CD14-positive monocyte (primary cell): ENCODE data around the gene SEPTIN8. TPM values are rescaled to one million over a fixed set of nuclear protein-coding genes. Genes with fewer than 3 reads are reported as not detected.

ENCODE experiments used
- DNase-seq, 3 donors: peaks; one replicate each; pipeline ENCODE4 v3.0.0-alpha.2; 2011 to 2022
- H2AFZ ChIP-seq: 2 replicates; pipeline ENCODE4 v1.6.0; 2012; ENCODE audit warnings: mild to moderate bottlenecking, low read depth, low read length, inconsistent platforms; ENCODE audit not compliant: insufficient read depth, poor library complexity, severe bottlenecking
- H3K27ac ChIP-seq, 2 donors: 1 replicate in 1 of 2; 2 replicates in 1 of 2; pipeline ENCODE4 v1.5.1; 2012 to 2013; ENCODE audit warnings: low read length in 2 of 2, control low read depth in 1 of 2, inconsistent platforms in 1 of 2, low read depth in 1 of 2, mild to moderate bottlenecking in 1 of 2
- H3K27me3 ChIP-seq, 2 donors: one replicate each; pipeline versions ENCODE4 v1.6.0 to v1.6.1; 2011 to 2013; ENCODE audit warnings: low read length in 2 of 2; ENCODE audit not compliant: control insufficient read depth in 2 of 2, insufficient read depth in 2 of 2
- H3K36me3 ChIP-seq, 2 donors: replicated peaks in 1 of 2; 1 replicate in 1 of 2; 2 replicates in 1 of 2; pipeline versions ENCODE4 v1.5.1 to v1.6.1; 2012 to 2013; ENCODE audit warnings: low read length in 2 of 2, control low read depth in 1 of 2, inconsistent platforms in 1 of 2, mild to moderate bottlenecking in 1 of 2; ENCODE audit not compliant: insufficient read depth in 2 of 2, control insufficient read depth in 1 of 2
- H3K4me1 ChIP-seq, 2 donors: 1 replicate in 1 of 2; 2 replicates in 1 of 2; pipeline versions ENCODE4 v1.5.1 to v1.6.1; 2012 to 2013; ENCODE audit warnings: low read length in 2 of 2, control low read depth in 1 of 2, inconsistent platforms in 1 of 2, mild to moderate bottlenecking in 1 of 2, moderate library complexity in 1 of 2; ENCODE audit not compliant: insufficient read depth in 2 of 2, control insufficient read depth in 1 of 2
- H3K4me2 ChIP-seq: replicated peaks from 2 replicates; pipeline ENCODE3; 2012; ENCODE audit warnings: low read length, moderate library complexity, mild to moderate bottlenecking; ENCODE audit not compliant: poor library complexity, severe bottlenecking; ENCODE audit errors: extremely low read depth
- H3K4me3 ChIP-seq, 3 experiments: fragments of 200-600 bp in 1 of 3; sonication (generic) in 1 of 3; replicated peaks in 1 of 3; 1 replicate in 2 of 3; 2 replicates in 1 of 3; pipeline ENCODE4 v1.5.1; 2011 to 2013; ENCODE audit warnings: low read length in 3 of 3, mild to moderate bottlenecking in 3 of 3, control low read depth in 2 of 3, low read depth in 2 of 3, inconsistent platforms in 1 of 3, moderate library complexity in 1 of 3
- H3K79me2 ChIP-seq: 2 replicates; pipeline ENCODE4 v1.6.0; 2012; ENCODE audit warnings: mild to moderate bottlenecking, control low read depth, inconsistent platforms, low read length, moderate library complexity; ENCODE audit not compliant: insufficient read depth
- H3K9ac ChIP-seq: 2 replicates; pipeline ENCODE4 v1.6.0; 2017; ENCODE audit warnings: low read length, mild to moderate bottlenecking; ENCODE audit not compliant: insufficient read depth, poor library complexity, severe bottlenecking
- H3K9me3 ChIP-seq, 2 donors: replicated peaks in 1 of 2; 1 replicate in 1 of 2; 2 replicates in 1 of 2; pipeline versions ENCODE4 v1.5.1 to v1.6.1; 2012 to 2013; ENCODE audit warnings: low read length in 2 of 2, control low read depth in 1 of 2; ENCODE audit not compliant: control insufficient read depth in 1 of 2, insufficient read depth in 1 of 2
- H4K20me1 ChIP-seq: 2 replicates; pipeline ENCODE4 v1.6.0; 2012; ENCODE audit warnings: mild to moderate bottlenecking, low read length, control low read depth, moderate library complexity; ENCODE audit not compliant: insufficient read depth
- H3K27ac Mint-ChIP-seq, 7 donors: one replicate each; pipeline ENCODE4 v1.8.0; 2020; ENCODE audit warnings: mild to moderate bottlenecking in 7 of 7, mixed read lengths in 7 of 7, moderate library complexity in 6 of 7, inconsistent platforms in 2 of 7
- H3K27me3 Mint-ChIP-seq, 3 donors: one replicate each; pipeline ENCODE4 v1.8.0; 2021 to 2022; ENCODE audit warnings: low read depth in 3 of 3, mild to moderate bottlenecking in 3 of 3, mixed read lengths in 3 of 3, moderate library complexity in 3 of 3, inconsistent platforms in 1 of 3
- H3K36me3 Mint-ChIP-seq, 2 donors: one replicate each; pipeline ENCODE4 v1.8.0; 2020; ENCODE audit warnings: mixed read lengths in 2 of 2, inconsistent platforms in 1 of 2, mild to moderate bottlenecking in 1 of 2
- H3K4me1 Mint-ChIP-seq: one replicate; pipeline ENCODE4 v1.8.0; 2020; ENCODE audit warnings: mild to moderate bottlenecking, mixed read lengths
- H3K4me3 Mint-ChIP-seq, 2 donors: one replicate each; pipeline ENCODE4 v1.8.0; 2020; ENCODE audit warnings: mild to moderate bottlenecking in 2 of 2, mixed read lengths in 2 of 2, moderate library complexity in 1 of 2
- H3K9me3 Mint-ChIP-seq, 7 donors: one replicate each; pipeline ENCODE4 v1.8.0; 2020 to 2022; ENCODE audit warnings: mixed read lengths in 7 of 7, mild to moderate bottlenecking in 6 of 7, moderate library complexity in 6 of 7, inconsistent platforms in 2 of 7
- CTCF ChIP-seq: fragments of 200-600 bp; IDR thresholded peaks from one replicate; pipeline ENCODE4 v1.8.0; 2022; ENCODE audit warnings: antibody characterized with exemption, mild to moderate bottlenecking
- WGBS: methylation state at CpG from one replicate; pipeline ENCODE4 v1.1.5; 2013; ENCODE audit warnings: missing lambda C conversion rate; ENCODE audit not compliant: insufficient coverage; 5-methylcytosine and 5-hydroxymethylcytosine counted together
- intact Hi-C, 2 donors: fragments of 100-400 bp; cut with micrococcal nuclease; formaldehyde crosslinking; loops; one replicate each; pipeline versions ENCODE4 v1.15.0 to v1.15.1; 2023
- polyA plus RNA-seq, 3 donors: library from polyadenylated mRNA; depleted of rRNA in 1 of 3; unstranded in 2 of 3; stranded (reverse) in 1 of 3; fragments of 300-500 nt in 2 of 3; fragments of >200 nt in 1 of 3; fragmentation: Illumina TruSeq in 2 of 3; gene quantifications; 1 replicate in 2 of 3; 2 replicates in 1 of 3; pipeline ENCODE4 v1.2.3, GENCODE V29; 2012 to 2021

The SEPTIN8 gene
- polyA plus RNA-seq, 3 donors: 0.36 to 5.0 (median 0.54) TPM

GRCh38 chr5:132797651-132798050, 20.6 kb upstream of the SEPTIN8 start:
- no peaks in the 10 kb centered on the region for H3K9me3 Mint-ChIP-seq
- no peak overlapping the region for H3K27ac Mint-ChIP-seq
- H3K4me1 Mint-ChIP-seq: no peaks in the 10 kb centered on the region
- WGBS: 94% methylated on average over 2 of the region's 2 CpGs
- H3K36me3 Mint-ChIP-seq: no peaks in the 10 kb centered on the region
- H4K20me1 ChIP-seq: no peaks in the 10 kb centered on the region
- H3K27ac ChIP-seq: no peak overlapping the region
- H3K36me3 ChIP-seq: no peaks in the 10 kb centered on the region
- H3K4me1 ChIP-seq: no peaks in the 10 kb centered on the region
- peaks cover 17 to 41% (median 34%) of the 10 kb centered on the region in 3 donors for H3K27me3 Mint-ChIP-seq
- no peaks in the 10 kb centered on the region for H3K9me3 ChIP-seq
- no peaks in the 10 kb centered on the region for H3K79me2 ChIP-seq
- no peak overlapping the region for H3K9ac ChIP-seq
- TF ChIP-seq CTCF: no peak
- intact Hi-C loops: no loop called here
- H3K4me2 ChIP-seq: no peak overlapping the region
- H3K4me3 Mint-ChIP-seq: no peak overlapping the region
- H2AFZ ChIP-seq: no peak overlapping the region
- no peak overlapping the region for H3K4me3 ChIP-seq
- peaks cover 17 to 26% of the 10 kb centered on the region in 2 donors for H3K27me3 ChIP-seq
- DNase-seq: no peak

GRCh38 chr5:132791026-132791425, 14.0 kb upstream of the SEPTIN8 start:
- intact Hi-C loops: no loop called here
- no CpG with 5 or more reads among the region's 3 CpGs for WGBS
- Histone ChIP-seq H3K36me3 (no peaks in the 10 kb centered on the region), H4K20me1 (no peaks in the 10 kb centered on the region), H3K9me3 (no peaks in the 10 kb centered on the region), H3K27ac (no peak overlapping the region), H2AFZ (no peak overlapping the region), H3K9ac (no peak overlapping the region), H3K4me3 (no peak overlapping the region), H3K27me3 (peaks cover 0 to 7% of the 10 kb centered on the region in 2 donors), H3K4me2 (no peak overlapping the region), H3K79me2 (no peaks in the 10 kb centered on the region), H3K4me1 (no peaks in the 10 kb centered on the region)
- TF ChIP-seq CTCF: no peak
- H3K27ac Mint-ChIP-seq: no peak overlapping the region
- no peak for DNase-seq
- H3K4me1 Mint-ChIP-seq: no peaks in the 10 kb centered on the region
- H3K36me3 Mint-ChIP-seq: no peaks in the 10 kb centered on the region
- H3K27me3 Mint-ChIP-seq: peaks cover 13 to 33% (median 13%) of the 10 kb centered on the region in 3 donors
- no peak overlapping the region for H3K4me3 Mint-ChIP-seq
- H3K9me3 Mint-ChIP-seq: no peaks in the 10 kb centered on the region
